Right atrium auricular region (tissue), 2 donors: Measurements from ENCODE around the gene LDB2. TPM values are rescaled to one million over a fixed set of nuclear protein-coding genes. Genes with fewer than 3 reads are reported as not detected.

ENCODE experiments used
- DNase-seq: peaks from one replicate; pipeline ENCODE4 v3.0.0-alpha.2; 2019; ENCODE audit warnings: low spot score
- H3K27ac ChIP-seq, 2 donors: fragments of 200-600 bp; sonication (generic); 1 replicate in 1 of 2; 2 replicates in 1 of 2; pipeline ENCODE4 v1.5.1; 2016 to 2019
- H3K27me3 ChIP-seq, 2 donors: fragments of 200-600 bp; sonication (generic); one replicate each; pipeline versions ENCODE4 v1.5.1 to v1.6.0; 2017 to 2019
- H3K36me3 ChIP-seq: fragments of 200-600 bp; sonication (generic); one replicate; pipeline ENCODE4 v1.5.1; 2016
- H3K4me1 ChIP-seq, 2 donors: fragments of 200-600 bp; sonication (generic); one replicate each; pipeline versions ENCODE4 v1.5.1 to v1.6.0; 2017 to 2019
- H3K4me3 ChIP-seq, 2 donors: fragments of 200-600 bp; sonication (generic); 1 replicate in 1 of 2; 2 replicates in 1 of 2; pipeline ENCODE4 v1.5.1; 2017 to 2019; ENCODE audit warnings: mild to moderate bottlenecking in 1 of 2, moderate library complexity in 1 of 2
- H3K9me3 ChIP-seq, 2 donors: fragments of 200-600 bp; sonication (generic); one replicate each; pipeline ENCODE4 v1.5.1; 2019
- total RNA-seq, 2 donors: library from RNA; depleted of rRNA; stranded (reverse); fragments of >200 nt; gene quantifications; one replicate each; pipeline ENCODE4 v1.1.0, GENCODE V29; 2016
- TF ChIP-seq, protein P1 (sequence below), 2 donors: fragments of 200-600 bp; sonication (generic); IDR thresholded peaks; one replicate each; pipeline ENCODE4 v1.5.1; 2019; ENCODE audit warnings: antibody characterized with exemption in 2 of 2

LDB2 gene
- total RNA-seq, 2 donors from 2014 or later: 35.2 to 64.4 TPM

DNA sequence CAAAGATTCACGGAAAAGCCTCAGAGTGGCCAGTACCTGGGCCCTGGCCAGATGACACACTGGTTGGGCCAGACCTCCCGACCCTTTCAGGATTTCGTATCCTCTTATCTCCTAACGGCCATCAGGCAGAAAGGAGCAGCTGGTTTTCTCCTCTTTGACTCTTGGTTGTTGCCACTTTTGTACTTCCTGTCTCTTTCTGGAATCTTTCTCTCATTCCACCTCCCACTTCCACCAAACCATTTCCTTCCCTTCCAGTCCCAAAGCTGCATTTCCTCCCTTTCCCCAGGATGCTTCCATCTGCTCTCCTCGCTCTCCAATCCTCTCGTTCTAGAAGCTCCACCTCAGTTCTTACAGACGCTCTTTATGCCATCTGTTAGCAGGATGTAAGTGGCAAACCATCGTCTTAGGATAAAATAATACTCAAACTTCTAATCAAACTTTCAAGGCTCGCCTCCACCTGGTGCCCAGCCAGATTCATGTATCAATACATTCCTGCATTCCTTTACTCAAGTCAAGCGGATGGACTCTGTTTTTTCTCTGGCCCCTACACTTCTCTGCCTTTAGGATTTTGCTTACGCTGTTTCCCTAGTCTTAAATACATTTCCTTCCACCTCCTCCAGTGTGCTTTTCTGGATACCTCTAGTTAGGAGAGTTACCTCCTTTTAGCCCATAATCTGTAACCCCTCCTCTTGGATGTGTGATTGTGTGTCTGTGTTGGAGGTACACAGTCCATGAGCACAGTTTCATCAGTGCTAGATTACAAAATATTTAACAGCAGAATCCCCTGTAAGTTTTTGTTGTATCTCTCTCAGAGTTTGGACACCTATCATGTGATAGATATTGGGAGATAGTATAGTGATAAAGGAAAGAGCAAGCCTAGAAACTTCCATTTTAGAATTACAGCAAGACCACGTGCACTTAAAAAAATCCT, 70.4 kb downstream of the LDB2 start:
- Histone ChIP-seq H3K36me3 (no peaks in the 10 kb centered on the region), H3K4me3 (no peak overlapping the region), H3K27me3 (no peaks in the 10 kb centered on the region), H3K4me1 (no peaks in the 10 kb centered on the region), H3K9me3 (no peaks in the 10 kb centered on the region), H3K27ac (peak overlapping the region; percentile 33 to 46)
- TF ChIP-seq, protein P1, sequence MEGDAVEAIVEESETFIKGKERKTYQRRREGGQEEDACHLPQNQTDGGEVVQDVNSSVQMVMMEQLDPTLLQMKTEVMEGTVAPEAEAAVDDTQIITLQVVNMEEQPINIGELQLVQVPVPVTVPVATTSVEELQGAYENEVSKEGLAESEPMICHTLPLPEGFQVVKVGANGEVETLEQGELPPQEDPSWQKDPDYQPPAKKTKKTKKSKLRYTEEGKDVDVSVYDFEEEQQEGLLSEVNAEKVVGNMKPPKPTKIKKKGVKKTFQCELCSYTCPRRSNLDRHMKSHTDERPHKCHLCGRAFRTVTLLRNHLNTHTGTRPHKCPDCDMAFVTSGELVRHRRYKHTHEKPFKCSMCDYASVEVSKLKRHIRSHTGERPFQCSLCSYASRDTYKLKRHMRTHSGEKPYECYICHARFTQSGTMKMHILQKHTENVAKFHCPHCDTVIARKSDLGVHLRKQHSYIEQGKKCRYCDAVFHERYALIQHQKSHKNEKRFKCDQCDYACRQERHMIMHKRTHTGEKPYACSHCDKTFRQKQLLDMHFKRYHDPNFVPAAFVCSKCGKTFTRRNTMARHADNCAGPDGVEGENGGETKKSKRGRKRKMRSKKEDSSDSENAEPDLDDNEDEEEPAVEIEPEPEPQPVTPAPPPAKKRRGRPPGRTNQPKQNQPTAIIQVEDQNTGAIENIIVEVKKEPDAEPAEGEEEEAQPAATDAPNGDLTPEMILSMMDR (IDR thresholded peaks at IDR 0.05): no peak
- no peak for DNase-seq

GRCh38 chr4:16827045-16827444, 71.4 kb downstream of the LDB2 start:
- Histone ChIP-seq H3K27ac (peak overlapping the region; percentile 33 to 46), H3K9me3 (no peaks in the 10 kb centered on the region), H3K36me3 (no peaks in the 10 kb centered on the region), H3K4me3 (no peak overlapping the region), H3K27me3 (no peaks in the 10 kb centered on the region), H3K4me1 (no peaks in the 10 kb centered on the region)
- TF ChIP-seq, protein P1 (IDR thresholded peaks at IDR 0.05): no peak
- DNase-seq: no peak

DNA sequence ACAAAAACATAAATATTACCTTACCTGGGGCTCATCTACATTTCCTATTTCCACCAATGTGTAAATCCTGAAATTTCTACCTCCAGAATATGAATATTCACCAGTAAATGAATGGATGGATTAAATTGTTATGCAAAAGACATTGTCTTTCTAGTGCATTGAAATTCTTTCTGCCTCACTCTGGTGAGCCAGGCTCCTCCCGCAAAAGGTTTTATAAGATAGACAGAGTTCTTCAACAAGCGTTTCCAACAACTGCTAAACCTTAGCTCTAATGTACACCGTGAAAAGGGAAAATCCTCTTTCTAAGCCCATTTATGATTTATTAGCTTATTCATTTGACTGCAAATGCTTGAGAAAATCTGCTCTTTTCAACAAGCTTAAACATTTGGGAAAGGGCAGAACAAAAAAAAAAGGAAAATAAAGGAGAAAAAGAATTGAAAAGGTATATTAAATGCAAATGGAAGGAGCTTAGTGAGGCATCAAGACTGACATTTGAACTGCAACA, 72.0 kb downstream of the LDB2 start:
- Histone ChIP-seq H3K4me3 (no peak overlapping the region), H3K36me3 (no peaks in the 10 kb centered on the region), H3K27ac (peak overlapping the region in 1 of 2 donors; percentile 33), H3K9me3 (no peaks in the 10 kb centered on the region), H3K27me3 (no peaks in the 10 kb centered on the region), H3K4me1 (no peaks in the 10 kb centered on the region)
- no peak for DNase-seq
- TF ChIP-seq, protein P1 (IDR thresholded peaks at IDR 0.05): no peak

- Histone ChIP-seq H3K27ac (no peak overlapping the region), H3K4me1 (peaks cover 0 to 4% of the 10 kb centered on the region in 2 donors), H3K27me3 (no peaks in the 10 kb centered on the region), H3K9me3 (no peaks in the 10 kb centered on the region), H3K4me3 (no peak overlapping the region), H3K36me3 (no peaks in the 10 kb centered on the region)
- DNase-seq: no peak
- TF ChIP-seq, protein P1 (IDR thresholded peaks at IDR 0.05): no peak
Observed at GRCh38 chr4:16824278-16824806, 74.1 kb downstream of the LDB2 start.

- no peak for DNase-seq
- Histone ChIP-seq H3K36me3 (no peaks in the 10 kb centered on the region), H3K27ac (peak overlapping the region; percentile 9 to 36), H3K4me1 (peaks cover 0 to 4% of the 10 kb centered on the region in 2 donors), H3K9me3 (no peaks in the 10 kb centered on the region), H3K4me3 (no peak overlapping the region), H3K27me3 (no peaks in the 10 kb centered on the region)
- TF ChIP-seq, protein P1 (IDR thresholded peaks at IDR 0.05): no peak
Observed at GRCh38 chr4:16820329-16820728, 78.1 kb downstream of the LDB2 start.
